Liver (tissue), 9 donors: ENCODE measurements around the gene CD7. TPM values are rescaled to one million over a fixed set of nuclear protein-coding genes. Genes with fewer than 3 reads are reported as not detected.

ENCODE experiments used
- DNase-seq: peaks from one replicate; pipeline ENCODE4 v3.0.0-alpha.2; 2017; ENCODE audit warnings: low spot score
- H3K27ac ChIP-seq, 2 donors: one replicate each; pipeline ENCODE4 v1.7.0; 2013; ENCODE audit warnings: inconsistent platforms in 2 of 2, low read length in 2 of 2, control low read depth in 1 of 2, low read depth in 1 of 2, mild to moderate bottlenecking in 1 of 2
- H3K27me3 ChIP-seq, 4 donors: one replicate each; pipeline versions ENCODE4 v1.6.1 to v1.7.0; 2013; ENCODE audit warnings: low read length in 3 of 4, inconsistent platforms in 1 of 4, mild to moderate bottlenecking in 1 of 4, moderate library complexity in 1 of 4; ENCODE audit not compliant: control insufficient read depth in 4 of 4, insufficient read depth in 4 of 4
- H3K36me3 ChIP-seq, 4 donors: one replicate each; pipeline versions ENCODE4 v1.6.1 to v1.7.0; 2013; ENCODE audit warnings: low read length in 3 of 4, mild to moderate bottlenecking in 3 of 4, low read depth in 1 of 4, moderate library complexity in 1 of 4; ENCODE audit not compliant: control insufficient read depth in 4 of 4, insufficient read depth in 3 of 4
- H3K4me1 ChIP-seq, 4 donors: one replicate each; pipeline versions ENCODE4 v1.6.1 to v1.7.0; 2013; ENCODE audit warnings: low read length in 3 of 4, mild to moderate bottlenecking in 3 of 4, moderate library complexity in 1 of 4; ENCODE audit not compliant: control insufficient read depth in 4 of 4, insufficient read depth in 4 of 4
- H3K4me3 ChIP-seq, 3 donors: one replicate each; pipeline versions ENCODE4 v1.6.1 to v1.7.0; 2013; ENCODE audit warnings: low read length in 3 of 3, control low read depth in 1 of 3, low read depth in 1 of 3, mild to moderate bottlenecking in 1 of 3
- H3K9ac ChIP-seq, 2 donors: one replicate each; pipeline ENCODE4 v1.7.0; 2013; ENCODE audit warnings: low read length in 2 of 2, mild to moderate bottlenecking in 2 of 2, moderate library complexity in 2 of 2, control low read depth in 1 of 2, low read depth in 1 of 2
- H3K9me3 ChIP-seq, 4 donors: one replicate each; pipeline versions ENCODE4 v1.6.1 to v1.7.0; 2013; ENCODE audit warnings: low read length in 3 of 4; ENCODE audit not compliant: control insufficient read depth in 4 of 4
- ATF3 ChIP-seq: IDR thresholded peaks from 2 replicates; pipeline ENCODE4 v1.6.1; 2016; ENCODE audit warnings: antibody characterized with exemption
- CTCF ChIP-seq: fragments of 150-350 bp; IDR thresholded peaks from 2 replicates; pipeline ENCODE4 v1.5.1; 2017; ENCODE audit warnings: improper control_type of control experiment, low read depth, low read length; ENCODE audit not compliant: missing input control
- EGR1 ChIP-seq, 2 donors: IDR thresholded peaks; 2 replicates each; pipeline ENCODE4 v1.6.1; 2016 to 2018; ENCODE audit warnings: antibody characterized with exemption in 2 of 2, low read depth in 2 of 2
- FOXA1 ChIP-seq: IDR thresholded peaks from 2 replicates; pipeline ENCODE4 v1.6.1; 2016; ENCODE audit warnings: antibody characterized with exemption
- GABPA ChIP-seq, 2 donors: IDR thresholded peaks in 1 of 2; conservative IDR thresholded peaks in 1 of 2; 2 replicates each; pipeline ENCODE4 v1.6.1; 2016; ENCODE audit warnings: antibody characterized with exemption in 2 of 2, mild to moderate bottlenecking in 1 of 2, moderate library complexity in 1 of 2
- HNF4A ChIP-seq, 2 donors: conservative IDR thresholded peaks; 2 replicates each; pipeline ENCODE4 v1.6.1; 2016; ENCODE audit warnings: antibody characterized with exemption in 2 of 2, mild to moderate bottlenecking in 2 of 2
- JUND ChIP-seq, 2 donors: IDR thresholded peaks; 2 replicates each; pipeline ENCODE4 v1.6.1; 2016; ENCODE audit warnings: antibody characterized with exemption in 2 of 2
- MAX ChIP-seq: IDR thresholded peaks from 2 replicates; pipeline ENCODE4 v1.6.1; 2016; ENCODE audit warnings: antibody characterized with exemption
- NR2F2 ChIP-seq: IDR thresholded peaks from 2 replicates; pipeline ENCODE4 v1.6.1; 2016; ENCODE audit warnings: antibody characterized with exemption
- RAD21 ChIP-seq, 2 donors: IDR thresholded peaks; 2 replicates each; pipeline ENCODE4 v1.6.1; 2016; ENCODE audit warnings: antibody characterized with exemption in 2 of 2, mild to moderate bottlenecking in 2 of 2
- REST ChIP-seq: IDR thresholded peaks from 2 replicates; pipeline ENCODE4 v1.6.1; 2016; ENCODE audit warnings: antibody characterized with exemption, mild to moderate bottlenecking
- RXRA ChIP-seq, 2 donors: IDR thresholded peaks; 2 replicates each; pipeline ENCODE4 v1.6.1; 2017 to 2018; ENCODE audit warnings: antibody characterized with exemption in 2 of 2, mild to moderate bottlenecking in 1 of 2
- SP1 ChIP-seq: IDR thresholded peaks from 2 replicates; pipeline ENCODE4 v1.6.1; 2018; ENCODE audit warnings: antibody characterized with exemption, mild to moderate bottlenecking
- TAF1 ChIP-seq: conservative IDR thresholded peaks from 2 replicates; pipeline ENCODE4 v1.6.1; 2016; ENCODE audit warnings: antibody characterized with exemption, mild to moderate bottlenecking
- YY1 ChIP-seq: IDR thresholded peaks from 2 replicates; pipeline ENCODE4 v1.6.1; 2016; ENCODE audit warnings: antibody characterized with exemption, mild to moderate bottlenecking
- ZBTB33 ChIP-seq: IDR thresholded peaks from 2 replicates; pipeline ENCODE4 v1.6.1; 2016; ENCODE audit warnings: antibody characterized with exemption
- WGBS: extraction: QIAGEN DNeasy Blood & Tissue Kit; methylation state at CpG from one replicate; pipeline ENCODE4 v1.1.7; 2013; 5-methylcytosine and 5-hydroxymethylcytosine counted together
- polyA plus RNA-seq, 2 donors: library from polyadenylated mRNA; stranded (reverse) in 1 of 2; unstranded in 1 of 2; fragments of 200-250 nt in 1 of 2; fragments of >200 nt in 1 of 2; fragmentation: Nextera tagmentation in 1 of 2; extraction: Ambion mirVana in 1 of 2; gene quantifications; one replicate each; pipeline versions ENCODE4 v1.2.1 to v1.2.3, GENCODE V29; 2013 to 2015
- total RNA-seq, 2 donors: library from RNA; depleted of rRNA; stranded (reverse); fragments of >200 nt; gene quantifications; one replicate each; pipeline ENCODE4 v1.2.3, GENCODE V29; 2014
- donor health status: healthy.
- donor health status: healthy.
- donor health status: healthy.
- donor health status: healthy.
- donor health status: healthy.

CD7 gene
- total and polyA plus RNA-seq, 4 donors = 1.0 to 1.5 (median 1.4) TPM

GRCh38 chr17:82301916-82302567, 15.4 kb downstream of the CD7 start:
- Histone ChIP-seq H3K4me3 (no peak overlapping the region), H3K4me1 (peaks cover 4 to 25% (median 14%) of the 10 kb centered on the region in 4 donors), H3K9ac (no peak overlapping the region), H3K9me3 (no peaks in the 10 kb centered on the region), H3K36me3 (no peaks in the 10 kb centered on the region), H3K27me3 (no peaks in the 10 kb centered on the region), H3K27ac (no peak overlapping the region)
- WGBS = 84% methylated on average over 23 of the region's 23 CpGs
- no peak for TF ChIP-seq ZBTB33
- no peak for TF ChIP-seq EGR1 (IDR thresholded peaks at IDR 0.05; ENCODE audit: low read depth in 2 of 2)
- no peak for TF ChIP-seq RXRA (IDR thresholded peaks at IDR 0.05)
- no peak for TF ChIP-seq JUND (IDR thresholded peaks at IDR 0.05)
- no peak for TF ChIP-seq GABPA (IDR thresholded peaks at IDR 0.05 in 1 of 2, conservative IDR thresholded peaks at IDR 0.05 in 1 of 2)
- TF ChIP-seq FOXA1 = no peak
- TF ChIP-seq NR2F2 = no peak
- no peak for TF ChIP-seq MAX
- TF ChIP-seq TAF1 = no peak
- TF ChIP-seq REST = no peak
- TF ChIP-seq RAD21 (IDR thresholded peaks at IDR 0.05) = no peak
- no peak for TF ChIP-seq CTCF
- no peak for TF ChIP-seq YY1
- TF ChIP-seq ATF3 = no peak
- no peak for TF ChIP-seq HNF4A (conservative IDR thresholded peaks at IDR 0.05)
- no peak for TF ChIP-seq SP1
- DNase-seq = no peak
